K562 (cell line): ENCODE data around the gene ITPK1. TPM values are rescaled to one million over a fixed set of nuclear protein-coding genes. Genes with fewer than 3 reads are reported as not detected.

ENCODE experiments used
- CHD1 ChIP-seq: fragments of 200-600 bp; sonication (generic); IDR thresholded peaks from one replicate; pipeline ENCODE4 v1.6.1; 2012; ENCODE audit warnings: mild to moderate bottlenecking, moderate library complexity, low read length, inconsistent platforms
- CTBP1 ChIP-seq: fragments of 450-650 bp; IDR thresholded peaks from 2 replicates; pipeline ENCODE4 v1.6.1; 2016; ENCODE audit warnings: borderline replicate concordance
- HCFC1 ChIP-seq: IDR thresholded peaks from 2 replicates; pipeline ENCODE4 v1.6.1; 2012; ENCODE audit warnings: low read depth, low read length, improper control_type of control experiment
- HMG20A ChIP-seq: fragments of 450-650 bp; formaldehyde crosslinking; conservative IDR thresholded peaks from 2 replicates; pipeline ENCODE4 v1.4.0; 2020; ENCODE audit warnings: mild to moderate bottlenecking, mixed read lengths
- L3MBTL2 ChIP-seq: fragments of 450-650 bp; IDR thresholded peaks from 2 replicates; pipeline ENCODE4 v1.6.1; 2016; ENCODE audit warnings: mild to moderate bottlenecking, moderate library complexity
- MGA ChIP-seq: fragments of 450-650 bp; IDR thresholded peaks from 2 replicates; pipeline ENCODE4 v1.6.1; 2016; ENCODE audit warnings: mild to moderate bottlenecking, moderate library complexity
- RAD51 ChIP-seq: fragments of 450-650 bp; IDR thresholded peaks from 2 replicates; pipeline ENCODE4 v1.7.1; 2016; ENCODE audit warnings: low read depth, mild to moderate bottlenecking, borderline replicate concordance
- RCOR1 ChIP-seq, 2 experiments: IDR thresholded peaks; 2 replicates each; pipeline ENCODE4 v1.6.1; 2012; ENCODE audit warnings: low read depth in 2 of 2, low read length in 2 of 2, borderline replicate concordance in 1 of 2, improper control_type of control experiment in 1 of 2
- SUPT5H ChIP-seq: fragments of 450-650 bp; IDR thresholded peaks from 2 replicates; pipeline ENCODE4 v1.6.1; 2016
- XRCC5 ChIP-seq: fragments of 200-400 bp; formaldehyde crosslinking; IDR thresholded peaks from 2 replicates; pipeline ENCODE4 v1.6.1; 2017; ENCODE audit warnings: low read depth, mild to moderate bottlenecking, low read length
- polyA plus RNA-seq, 8 experiments: library from polyadenylated mRNA; depleted of rRNA in 4 of 8; stranded (reverse) in 5 of 8; unstranded in 3 of 8; fragments of >200 nt; fragmentation: Nextera tagmentation in 2 of 8; fragmentation: Illumina TruSeq in 1 of 8; extraction: Ambion mirVana in 2 of 8; extraction: Trizol in 1 of 8; gene quantifications; 2 replicates each; pipeline versions ENCODE4 v1.2.1 to v1.2.3, GENCODE V29; 2011 to 2014; ENCODE audit warnings: inconsistent platforms in 1 of 8, missing spikeins in 1 of 8
- total RNA-seq, 7 experiments: library from RNA; depleted of rRNA in 6 of 7; stranded (reverse); fragments of >200 nt in 6 of 7; fragmentation: Illumina TruSeq in 2 of 7; extraction: Trizol in 2 of 7; gene quantifications; 2 replicates each; pipeline versions ENCODE4 v1.2.1 to v1.2.3, GENCODE V29; 2011 to 2021; ENCODE audit warnings: low replicate concordance in 1 of 7
- TF ChIP-seq, protein P1 (sequence below): sonication (generic); formaldehyde crosslinking; IDR thresholded peaks from 2 replicates; pipeline ENCODE4 v1.9.0; 2022; ENCODE audit warnings: mild to moderate bottlenecking, missing genetic modification reagents
- TF ChIP-seq, protein P2 (sequence below): fragments of 250-450 bp; sonication (Bioruptor Pico); IDR thresholded peaks from 2 replicates; pipeline ENCODE4 v1.4.0; 2020

ITPK1 gene
- total and polyA plus RNA-seq, 9 of the 15 experiments (the other 6 are each of a cell fraction or from before 2014, with no cell fraction given): 1.2 to 39.2 (median 23.0) TPM

GRCh38 chr14:93035917-93036651 is 79.6 kb downstream of the ITPK1 start (continued):
- TF ChIP-seq MGA (peak; percentile 37; the same call in 1 of the 2 replicates), HCFC1 (no peak), RAD51 (peak; percentile 59), CHD1 (no peak), RCOR1 (IDR thresholded peaks at IDR 0.05; ENCODE audit: borderline replicate concordance in 1 of 2, low read depth in 2 of 2, low read length in 2 of 2) (peak in 1 of 2 experiments; percentile 43; a peak in 1 of 4 replicates), SUPT5H (no peak), HMG20A (CRISPR knock-in tag) (no peak), XRCC5 (no peak), L3MBTL2 (0 out of 2 replicates have a peak, but pooled peaks have one; percentile 14), CTBP1 (peak; percentile 75)
- TF ChIP-seq, protein P1, sequence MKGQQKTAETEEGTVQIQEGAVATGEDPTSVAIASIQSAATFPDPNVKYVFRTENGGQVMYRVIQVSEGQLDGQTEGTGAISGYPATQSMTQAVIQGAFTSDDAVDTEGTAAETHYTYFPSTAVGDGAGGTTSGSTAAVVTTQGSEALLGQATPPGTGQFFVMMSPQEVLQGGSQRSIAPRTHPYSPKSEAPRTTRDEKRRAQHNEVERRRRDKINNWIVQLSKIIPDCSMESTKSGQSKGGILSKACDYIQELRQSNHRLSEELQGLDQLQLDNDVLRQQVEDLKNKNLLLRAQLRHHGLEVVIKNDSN (CRISPR knock-in tag): peak; percentile 64
- TF ChIP-seq, protein P2, sequence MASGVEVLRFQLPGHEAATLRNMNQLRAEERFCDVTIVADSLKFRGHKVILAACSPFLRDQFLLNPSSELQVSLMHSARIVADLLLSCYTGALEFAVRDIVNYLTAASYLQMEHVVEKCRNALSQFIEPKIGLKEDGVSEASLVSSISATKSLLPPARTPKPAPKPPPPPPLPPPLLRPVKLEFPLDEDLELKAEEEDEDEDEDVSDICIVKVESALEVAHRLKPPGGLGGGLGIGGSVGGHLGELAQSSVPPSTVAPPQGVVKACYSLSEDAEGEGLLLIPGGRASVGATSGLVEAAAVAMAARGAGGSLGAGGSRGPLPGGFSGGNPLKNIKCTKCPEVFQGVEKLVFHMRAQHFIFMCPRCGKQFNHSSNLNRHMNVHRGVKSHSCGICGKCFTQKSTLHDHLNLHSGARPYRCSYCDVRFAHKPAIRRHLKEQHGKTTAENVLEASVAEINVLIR (CRISPR knock-in tag): no peak
